HuH-7.5 (cell line): ENCODE data around the gene DNAJB8.

Experiments
- DNase-seq: peaks from one replicate; pipeline ENCODE4 v3.0.0; 2011; ENCODE audit warnings: low spot score

Gene DNAJB8

DNA sequence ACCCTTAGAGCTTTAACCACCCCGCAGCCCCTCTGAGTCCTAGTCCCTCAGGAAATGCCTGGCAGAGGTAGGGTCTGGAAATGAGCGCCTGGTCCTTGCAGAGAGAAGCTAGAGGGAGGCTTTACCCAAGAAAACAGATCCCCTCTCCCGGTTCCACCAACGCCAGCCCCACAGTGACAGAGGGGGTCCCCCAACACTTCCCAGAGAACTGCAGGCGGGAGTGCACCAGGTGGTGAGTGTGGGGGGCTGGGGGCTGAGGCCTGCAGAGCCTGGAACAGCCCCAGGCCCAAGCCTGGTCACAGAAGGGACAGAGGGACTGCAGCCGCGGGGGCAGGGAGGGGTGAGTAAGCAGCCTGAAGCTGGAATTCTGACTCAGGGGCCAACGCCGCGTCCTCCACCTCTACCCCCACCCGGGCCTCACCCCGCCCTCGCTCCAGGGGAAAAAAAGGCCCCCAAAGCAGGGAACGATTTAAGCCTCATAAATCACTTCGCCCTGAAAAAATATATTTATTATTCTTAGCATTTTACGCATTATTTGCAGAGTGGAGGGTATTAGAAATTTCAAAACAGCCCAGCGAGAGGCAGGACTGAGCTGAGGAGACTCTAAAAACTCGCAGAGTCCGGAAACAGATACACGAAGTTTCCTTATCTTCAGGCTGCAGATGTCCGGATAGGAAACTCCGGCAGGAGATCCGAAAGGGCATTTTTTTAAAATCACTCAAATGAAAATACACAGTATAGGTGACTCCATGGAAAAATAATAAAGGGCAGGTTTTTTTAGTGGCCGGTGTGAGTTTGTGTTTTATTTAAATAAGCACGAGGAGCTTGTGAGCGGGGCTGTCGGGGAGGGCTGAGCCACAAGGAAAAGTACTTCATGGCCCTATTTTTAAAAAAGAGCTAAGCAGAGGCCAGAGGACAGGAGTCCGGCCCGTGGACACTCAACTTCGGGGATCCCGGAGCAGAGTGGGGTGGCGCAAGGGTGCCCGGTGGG, 16.3 kb upstream of the DNAJB8 start:
- DNase-seq, result no peak

DNA sequence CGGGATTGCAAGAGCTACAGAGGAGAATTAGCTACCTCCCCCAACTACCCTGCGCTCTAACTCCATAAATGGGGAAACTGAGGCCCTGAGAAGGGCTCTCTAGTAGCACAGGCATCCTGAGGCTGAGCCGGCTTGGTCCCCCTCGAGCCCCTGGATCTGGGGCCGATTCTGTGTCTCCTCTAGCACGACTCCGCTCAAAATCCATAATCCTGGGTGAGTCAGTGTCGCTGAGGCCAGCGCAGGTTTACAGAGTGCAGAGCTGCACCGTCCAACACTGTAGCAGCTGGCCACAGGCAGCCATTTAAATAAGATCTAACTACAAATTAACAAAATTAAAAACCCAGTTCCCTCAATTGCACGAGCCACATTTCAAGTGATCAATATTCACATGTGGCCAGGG, 15.5 kb upstream of the DNAJB8 start:
- no peak for DNase-seq

DNA sequence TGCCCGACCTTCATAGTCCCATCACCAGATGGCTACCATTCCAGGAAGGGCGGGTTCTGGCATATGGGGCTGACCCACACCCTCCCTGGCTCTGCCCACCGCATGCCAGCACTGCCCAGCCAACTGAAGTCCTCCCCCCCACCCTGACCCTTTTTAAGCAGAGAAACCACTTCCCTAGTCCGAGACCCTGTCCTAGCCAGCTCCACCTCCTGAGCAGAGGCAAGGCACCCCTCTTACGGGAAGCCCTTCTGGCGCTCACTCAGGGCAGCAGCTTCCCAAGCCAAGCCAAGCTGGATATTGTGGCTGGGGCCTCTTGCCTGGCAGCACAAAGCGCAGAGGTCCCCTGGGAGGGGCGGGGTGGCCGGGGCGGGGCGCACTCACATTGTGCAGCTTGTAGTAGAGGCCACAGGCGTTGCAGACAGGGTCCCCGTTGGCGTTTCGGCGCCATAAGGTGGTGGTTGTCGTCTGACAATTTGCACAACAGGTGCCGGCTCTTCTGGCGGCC, 14.8 kb upstream of the DNAJB8 start:
- DNase-seq, result no peak

DNA sequence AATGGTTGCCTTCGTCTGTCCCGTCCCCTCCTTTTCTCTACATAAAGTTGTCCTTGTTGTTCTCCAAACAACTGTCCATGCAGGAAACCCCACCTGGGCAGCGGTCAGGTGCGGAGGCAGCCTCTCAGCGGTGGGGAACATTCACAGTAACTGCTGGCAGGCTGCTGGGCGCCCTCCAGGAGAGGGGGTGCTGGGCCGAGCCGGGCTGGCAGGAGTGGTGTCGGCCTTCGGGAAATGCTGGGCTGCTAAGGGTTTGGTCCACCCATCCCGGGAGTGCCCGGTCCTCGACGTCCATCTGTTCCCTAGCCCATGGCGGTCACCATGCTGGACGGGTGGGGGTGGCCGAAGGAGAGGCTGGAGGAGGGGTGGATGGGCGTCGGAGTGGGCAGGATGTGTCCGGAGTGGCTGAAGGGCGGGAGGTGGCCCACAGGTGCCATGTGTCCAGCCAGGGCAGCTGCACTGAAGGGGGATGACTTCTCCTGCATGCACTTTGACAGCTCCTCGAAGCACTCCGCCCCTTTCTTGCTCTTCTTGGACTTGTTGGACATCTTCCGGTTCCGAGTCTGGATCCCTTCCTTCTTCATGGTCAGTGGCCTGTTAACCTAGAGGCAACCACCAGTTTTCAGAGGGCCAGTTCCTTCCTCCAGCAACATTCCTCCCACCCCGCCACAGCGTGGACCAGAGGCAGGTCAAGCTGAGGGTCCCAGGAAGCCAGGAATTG, 14.2 kb upstream of the DNAJB8 start:
- no peak for DNase-seq

DNA sequence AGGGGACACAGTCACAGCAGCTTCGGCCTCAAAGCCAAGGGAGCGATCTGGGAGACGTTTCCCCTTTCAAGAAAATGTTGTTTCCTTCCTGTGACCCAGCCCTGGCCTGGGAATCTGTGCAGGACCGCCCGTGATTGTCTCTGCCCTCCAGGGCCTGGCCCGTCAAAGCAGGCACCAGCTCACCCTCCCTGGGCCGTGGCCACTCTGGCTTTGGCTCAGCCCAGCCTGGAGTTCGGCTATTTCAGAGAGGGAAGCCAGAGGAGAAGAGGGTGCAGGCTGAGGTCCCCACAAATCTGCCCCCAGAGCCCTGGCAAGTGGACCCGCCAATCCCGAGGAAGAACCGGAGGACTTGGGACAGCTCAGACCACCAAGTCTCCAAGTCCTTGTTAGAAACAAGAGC, 13.6 kb upstream of the DNAJB8 start:
- DNase-seq, result no peak

DNA sequence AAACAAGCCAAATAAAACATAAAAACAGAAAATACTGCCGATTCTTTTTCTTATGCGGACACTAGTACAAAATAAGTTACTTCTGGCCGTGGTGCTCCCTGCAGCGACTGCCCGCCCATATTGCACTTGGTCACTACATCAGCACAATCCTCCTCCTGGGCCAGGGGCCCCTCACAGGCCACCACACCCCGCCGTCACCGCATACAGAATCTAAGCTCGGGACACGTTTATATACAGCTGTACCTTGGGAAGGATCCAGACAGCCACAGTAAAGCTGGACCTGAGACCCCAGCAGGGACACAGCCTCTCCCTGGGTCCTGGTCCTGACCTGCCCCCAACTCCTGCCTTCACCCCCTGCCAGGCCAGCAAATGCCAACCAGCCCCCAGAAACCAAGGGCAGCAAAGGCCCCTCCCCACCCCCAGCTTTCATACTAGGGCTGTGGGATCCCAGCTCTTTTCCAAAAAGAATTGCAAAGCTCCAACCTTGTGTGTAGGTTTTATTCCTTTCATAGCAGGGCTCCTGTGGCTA, 12.9 kb upstream of the DNAJB8 start:
- DNase-seq, result no peak

DNA sequence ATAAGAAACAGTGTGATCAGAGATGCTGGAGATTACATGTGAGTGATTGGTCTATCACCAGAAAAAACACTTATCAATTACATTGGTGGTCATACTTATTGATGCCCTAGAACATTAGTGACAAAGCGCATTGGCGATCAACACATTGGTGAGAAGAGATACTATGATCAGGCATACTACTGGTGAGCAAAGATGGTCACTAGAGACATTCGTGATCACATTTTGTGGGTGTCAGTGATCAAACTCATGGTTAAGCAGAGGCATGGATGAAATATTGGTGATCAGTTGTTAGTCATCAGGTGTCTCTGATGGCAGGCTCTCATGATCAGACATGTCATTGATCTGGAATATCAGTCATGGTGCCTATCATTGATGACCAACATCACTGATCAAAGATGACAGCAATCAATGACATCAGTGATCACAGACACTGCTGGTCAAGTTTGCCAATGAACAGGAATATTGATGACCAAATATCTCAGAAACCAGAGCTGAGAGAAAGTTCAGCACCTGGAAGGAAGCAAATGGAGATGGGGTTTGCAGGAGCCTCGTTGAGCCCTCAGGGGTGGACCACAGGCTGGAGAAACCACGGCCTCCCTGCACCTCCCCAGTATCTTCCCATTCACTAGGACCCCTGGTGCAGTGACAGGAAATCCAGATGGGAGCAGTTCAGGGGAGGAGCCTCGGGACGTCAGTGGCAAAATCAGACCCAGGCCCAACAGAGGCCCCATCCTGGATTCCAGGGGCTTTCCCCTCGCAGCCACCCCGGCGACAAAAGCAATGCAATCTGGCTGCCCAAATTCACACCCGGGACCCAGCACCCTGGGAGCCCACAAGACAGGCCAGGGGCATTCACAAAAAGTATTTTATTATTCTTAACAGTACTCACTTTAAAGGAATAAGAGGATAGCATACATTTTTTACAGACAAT, 12.2 kb upstream of the DNAJB8 start:
- DNase-seq, result no peak

DNA sequence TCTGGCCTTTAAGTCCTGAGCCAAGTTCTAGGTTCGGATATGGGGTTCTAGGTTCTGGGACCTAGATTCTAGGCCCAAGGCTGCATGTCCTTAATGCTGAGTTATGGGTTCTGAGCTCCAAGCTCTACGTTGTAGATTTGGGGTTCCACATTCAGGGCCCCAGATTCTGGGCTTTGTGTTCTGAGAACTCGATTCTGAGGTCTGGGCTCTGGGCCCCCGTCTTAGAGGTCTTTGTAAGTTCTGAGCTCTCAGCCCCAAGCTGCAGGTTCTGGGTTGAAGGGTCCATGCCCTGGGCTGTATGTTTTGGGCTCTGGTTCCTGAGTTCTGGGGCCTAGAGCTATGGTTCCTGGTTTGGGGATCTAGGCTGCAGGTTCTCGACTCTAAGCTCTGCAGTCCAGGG, 10.0 kb upstream of the DNAJB8 start:
- no peak for DNase-seq

DNA sequence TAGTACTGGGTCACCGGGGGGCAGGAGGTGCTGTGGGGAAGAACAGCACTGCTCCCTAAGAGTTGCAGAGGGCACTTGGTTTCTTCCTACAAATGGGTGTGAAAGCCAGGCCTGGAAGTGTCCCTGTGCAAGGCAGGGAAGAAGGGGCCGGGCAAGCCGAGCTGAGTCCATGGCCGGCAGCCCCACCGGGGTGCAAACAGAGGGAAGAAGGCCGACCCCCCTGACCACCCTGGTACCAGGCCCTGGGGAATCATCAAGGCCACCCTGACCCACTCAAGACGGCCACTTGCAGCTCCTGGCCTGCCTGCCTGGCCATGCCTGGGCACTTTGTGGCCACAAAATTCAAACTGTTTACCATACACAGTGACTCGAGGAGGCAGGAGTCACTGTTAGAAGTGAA, 8.7 kb upstream of the DNAJB8 start:
- DNase-seq, result no peak

DNA sequence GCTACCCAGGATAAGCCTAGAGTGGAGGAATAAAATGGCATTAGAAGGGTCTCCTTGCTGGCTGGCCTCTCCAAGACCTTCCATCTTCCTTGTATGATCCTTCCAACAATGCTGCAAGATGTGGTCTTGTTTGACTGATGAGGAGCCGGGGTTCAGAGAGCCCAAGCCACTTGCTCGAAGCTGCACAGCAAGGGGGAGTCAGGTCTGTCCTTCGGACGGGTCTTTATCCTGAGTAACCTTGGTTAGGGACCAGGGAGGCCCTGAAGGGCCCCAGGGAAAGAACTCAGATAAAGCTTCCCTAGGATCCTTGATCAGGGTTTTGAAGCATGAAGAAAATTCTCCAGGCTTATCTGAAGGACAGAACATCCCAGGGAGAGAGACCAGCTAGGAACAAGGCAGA, 7.0 kb upstream of the DNAJB8 start:
- DNase-seq, result no peak

DNA sequence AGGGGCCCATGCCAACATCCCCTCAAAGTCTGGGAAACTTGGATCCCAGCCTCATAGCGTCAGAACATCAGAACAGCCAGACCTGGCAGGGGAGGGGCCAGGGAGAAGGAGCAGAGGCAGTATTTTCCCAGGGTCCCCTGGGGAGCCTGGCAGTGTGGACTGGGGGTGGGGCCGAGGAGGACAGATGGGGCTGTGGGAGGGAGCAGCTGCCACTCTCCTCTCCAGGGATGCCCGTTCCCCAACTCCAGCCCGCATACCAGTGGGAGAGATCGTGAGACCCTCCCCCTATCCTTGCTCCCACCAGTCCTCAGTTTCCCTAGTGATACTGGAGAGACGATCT, 6.5 kb upstream of the DNAJB8 start:
- DNase-seq, result no peak

DNA sequence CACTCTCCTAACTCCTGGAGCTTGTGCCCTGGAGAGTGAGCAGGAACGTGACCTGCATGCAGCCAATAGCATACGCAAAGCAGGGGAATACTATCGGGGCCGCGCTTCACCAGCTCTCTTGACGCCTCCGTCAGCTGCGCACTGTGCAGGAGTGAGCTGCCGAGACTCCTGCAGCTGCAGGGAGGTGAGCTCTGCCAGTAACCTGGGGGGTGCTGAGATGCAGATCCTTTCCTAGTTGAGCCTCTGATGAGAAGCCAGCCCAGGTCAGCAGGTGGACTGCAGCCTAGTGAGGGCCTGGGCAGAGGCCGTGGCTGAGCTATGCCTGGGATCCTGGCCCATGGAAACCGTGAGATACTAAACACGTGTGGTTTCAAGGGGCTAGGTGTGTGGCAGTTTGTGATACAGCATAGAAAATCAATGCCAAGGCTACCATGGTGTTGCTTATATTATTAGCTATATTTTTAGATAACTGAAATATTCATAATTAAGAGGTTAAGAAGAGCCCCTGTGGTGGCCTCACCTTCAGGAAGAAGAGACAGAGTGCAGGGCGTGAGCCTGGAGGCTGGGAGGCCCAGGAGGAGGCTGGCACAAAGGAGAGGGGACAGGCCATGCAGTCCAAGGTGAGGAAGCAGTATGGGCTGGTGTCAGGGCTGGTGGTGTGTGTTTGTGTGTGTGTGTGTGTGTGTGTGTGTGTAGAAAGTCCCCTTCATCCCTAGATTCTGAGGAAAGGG, 5.9 kb upstream of the DNAJB8 start:
- no peak for DNase-seq

DNA sequence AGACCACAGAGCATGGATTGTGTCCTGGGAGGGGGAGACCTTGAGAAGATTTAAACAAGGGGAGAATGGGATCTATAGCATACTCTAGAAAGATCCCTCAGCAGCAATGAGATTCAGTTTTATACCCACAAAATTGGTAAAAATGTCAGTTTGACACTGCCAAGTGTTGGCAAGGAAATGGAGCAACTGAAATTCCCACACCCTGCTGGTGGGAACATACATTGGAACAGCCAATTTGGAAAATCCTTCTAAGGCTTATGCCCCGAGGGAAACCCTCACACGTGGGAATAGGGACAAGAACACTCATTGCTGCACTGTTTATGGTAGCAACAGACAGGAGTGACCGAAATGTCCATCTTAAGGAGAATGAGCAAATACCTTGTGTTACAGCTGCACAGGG, 5.0 kb upstream of the DNAJB8 start:
- no peak for DNase-seq

DNA sequence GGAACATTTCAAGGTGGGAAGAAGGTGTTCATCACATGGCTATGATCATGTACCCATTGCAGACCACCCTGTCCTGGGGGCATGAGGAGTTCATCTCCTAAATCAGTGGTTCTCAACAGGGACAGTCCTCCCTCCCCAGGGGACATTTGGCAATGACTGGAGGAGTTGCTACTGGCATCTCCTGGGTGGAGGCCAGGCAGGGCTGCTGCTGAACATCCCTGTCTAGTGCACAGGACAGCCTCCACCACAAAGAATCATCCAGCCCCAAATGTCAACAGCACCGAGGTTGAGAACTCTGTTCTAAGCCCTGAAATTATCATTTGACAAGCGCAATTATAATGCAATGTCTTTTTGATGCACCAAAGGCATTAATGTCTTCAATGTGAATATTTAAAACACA, 4.4 kb upstream of the DNAJB8 start:
- DNase-seq, result no peak

DNA sequence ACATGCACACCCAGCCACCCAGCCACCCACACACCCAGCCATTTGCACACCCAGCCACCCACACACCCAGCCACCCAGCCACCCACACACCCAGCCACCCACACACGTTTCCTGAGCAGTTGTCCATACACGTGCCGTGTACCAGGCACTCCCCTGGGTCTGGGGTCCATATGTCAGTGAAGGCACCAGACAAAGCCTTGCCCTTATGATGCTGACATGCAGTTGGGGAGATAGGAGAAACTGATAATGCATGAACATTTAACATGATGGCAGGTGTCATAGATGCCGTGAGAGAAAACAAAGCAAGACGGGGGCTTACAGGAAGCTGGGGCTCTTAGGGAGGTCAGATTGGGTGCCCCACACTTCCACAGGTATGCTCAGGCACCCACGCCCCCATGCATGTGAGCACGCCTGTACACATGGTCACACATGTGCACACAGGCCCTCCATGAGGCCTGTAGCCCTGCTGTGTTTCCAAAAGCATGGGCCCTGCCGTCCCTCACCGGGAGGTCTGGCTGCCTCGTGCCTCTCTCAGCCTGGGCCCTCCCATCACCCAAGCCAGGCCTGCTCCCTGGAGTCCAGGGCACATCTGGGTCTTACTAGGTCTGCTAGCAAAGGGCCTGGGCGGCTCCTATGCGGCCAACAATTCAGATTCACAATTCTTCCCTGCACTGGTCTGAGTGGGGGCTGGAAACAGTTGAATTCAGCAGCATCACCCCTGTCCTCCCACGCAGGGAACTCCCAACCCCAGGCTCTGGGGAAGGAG, 3.6 kb upstream of the DNAJB8 start:
- DNase-seq, result no peak

DNA sequence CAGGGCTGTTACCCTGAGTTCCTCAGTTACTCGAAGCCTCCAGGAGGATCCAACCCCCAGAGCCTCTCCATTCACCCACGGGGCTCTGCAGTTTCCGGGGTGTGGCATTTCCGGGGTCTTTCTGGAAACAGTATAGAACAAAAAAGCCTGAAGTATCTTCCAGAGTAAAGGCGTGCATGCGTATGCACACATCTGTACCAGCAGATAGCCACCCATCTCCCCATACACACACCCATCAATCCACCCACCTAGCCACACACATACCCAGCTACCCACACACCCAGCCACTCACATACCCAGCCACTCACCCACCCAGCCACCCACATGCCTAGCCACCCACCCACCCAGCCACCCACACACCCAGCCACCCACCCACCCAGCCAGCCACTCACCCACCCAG, 2.9 kb upstream of the DNAJB8 start:
- DNase-seq, result no peak

DNA sequence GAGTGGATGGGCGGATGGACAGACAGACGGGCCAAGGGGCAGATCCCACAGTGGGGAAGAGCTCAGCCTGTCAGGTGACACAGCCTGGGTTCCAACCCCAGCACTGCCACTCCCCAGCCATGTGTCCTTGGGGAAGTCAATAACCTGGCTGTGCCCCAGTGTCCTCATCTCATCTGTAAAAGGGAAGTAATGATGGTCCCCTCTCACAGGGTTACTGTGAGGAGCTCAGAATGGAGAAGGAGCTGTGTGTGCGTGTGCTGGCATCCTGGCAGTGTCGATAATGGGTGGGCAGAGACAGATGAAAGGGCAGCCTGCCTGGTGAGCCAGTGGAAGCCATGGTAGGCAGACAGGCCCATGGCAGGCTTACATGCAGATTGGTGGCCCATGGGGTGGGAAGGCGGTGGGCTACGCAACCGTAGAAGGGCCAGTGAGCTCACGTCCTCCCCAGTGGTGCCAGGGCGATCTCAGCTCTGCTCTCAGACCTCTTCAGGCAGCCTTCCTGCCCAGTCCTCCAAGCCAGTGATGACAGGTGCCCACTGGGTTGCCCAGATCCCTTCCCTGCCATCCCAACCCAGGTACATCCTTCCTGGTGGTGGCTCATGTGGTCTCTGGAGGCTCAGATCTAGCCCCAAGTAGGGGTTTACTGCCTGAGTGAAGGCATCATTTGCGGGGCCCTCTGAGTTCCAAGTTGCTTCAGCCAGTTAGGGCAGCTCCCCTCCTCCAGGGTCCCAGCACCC, 2.3 kb upstream of the DNAJB8 start:
- DNase-seq, result no peak

DNA sequence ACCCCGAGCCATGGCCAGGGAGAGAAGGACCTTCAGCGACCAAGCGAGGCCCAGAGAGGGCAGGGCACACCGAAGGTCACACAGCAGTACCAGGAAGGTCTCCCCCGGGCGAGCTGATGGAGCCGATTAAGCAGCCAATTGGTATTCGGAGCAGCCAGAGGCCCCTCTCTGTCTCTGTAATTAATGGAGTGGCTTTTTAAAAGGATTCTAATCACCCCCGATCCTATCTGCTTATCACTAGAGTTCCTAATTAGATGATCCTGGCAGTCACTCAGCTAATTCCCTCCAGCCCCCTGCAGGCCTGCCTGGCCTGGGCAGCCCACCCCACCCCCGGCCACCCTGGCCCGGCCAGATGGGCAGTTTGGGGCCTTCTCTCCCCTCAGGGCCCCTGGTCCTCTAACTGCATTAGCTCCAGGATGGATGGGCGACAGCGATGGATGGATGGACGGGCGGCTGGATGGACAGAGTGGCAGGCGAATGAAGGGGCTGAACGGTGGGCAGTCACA, 1.6 kb upstream of the DNAJB8 start:
- no peak for DNase-seq

DNA sequence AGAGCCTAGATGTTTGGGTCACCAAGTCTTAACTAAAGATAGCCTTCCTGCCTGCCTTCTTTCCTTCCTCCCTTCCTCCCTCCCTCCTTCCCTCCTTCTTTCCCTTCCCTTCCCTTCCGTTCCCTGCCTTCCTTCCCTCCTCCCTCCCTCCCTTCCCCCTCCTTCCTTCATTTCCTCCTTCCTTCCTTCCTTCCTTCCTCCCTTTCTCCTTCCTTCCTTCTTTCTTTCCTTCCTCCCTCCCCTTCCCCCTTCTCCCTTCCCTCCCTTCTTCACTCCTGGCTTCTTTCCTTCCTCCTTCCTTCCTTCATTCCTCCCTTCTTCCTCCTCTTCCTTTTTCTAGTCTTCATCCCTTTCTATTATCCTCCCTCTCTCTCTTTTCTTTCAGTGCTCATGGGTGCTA, 2.0 kb downstream of the DNAJB8 start:
- DNase-seq, result no peak

DNA sequence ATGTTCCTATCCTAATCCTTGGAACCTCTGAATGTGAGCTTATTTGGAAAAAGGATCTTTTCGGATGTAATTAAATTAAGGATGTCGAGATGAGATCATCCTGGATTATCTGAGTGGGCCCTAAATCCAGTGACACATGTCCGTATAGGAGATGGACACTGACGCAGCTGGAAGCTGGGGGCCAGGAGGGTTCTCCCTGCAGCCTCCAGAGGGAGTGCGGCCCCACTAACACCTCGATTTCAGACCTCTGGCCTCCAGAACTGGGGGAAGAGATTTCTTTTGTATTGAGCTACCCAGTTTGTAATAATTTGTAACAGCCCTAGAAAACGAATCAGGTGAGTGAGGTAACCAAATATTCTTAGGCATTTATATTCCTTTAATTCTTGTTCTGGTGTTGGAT, 2.5 kb downstream of the DNAJB8 start:
- DNase-seq, result no peak
